ENCODE measurements around the gene GLOD5.

Gene GLOD5

DNA sequence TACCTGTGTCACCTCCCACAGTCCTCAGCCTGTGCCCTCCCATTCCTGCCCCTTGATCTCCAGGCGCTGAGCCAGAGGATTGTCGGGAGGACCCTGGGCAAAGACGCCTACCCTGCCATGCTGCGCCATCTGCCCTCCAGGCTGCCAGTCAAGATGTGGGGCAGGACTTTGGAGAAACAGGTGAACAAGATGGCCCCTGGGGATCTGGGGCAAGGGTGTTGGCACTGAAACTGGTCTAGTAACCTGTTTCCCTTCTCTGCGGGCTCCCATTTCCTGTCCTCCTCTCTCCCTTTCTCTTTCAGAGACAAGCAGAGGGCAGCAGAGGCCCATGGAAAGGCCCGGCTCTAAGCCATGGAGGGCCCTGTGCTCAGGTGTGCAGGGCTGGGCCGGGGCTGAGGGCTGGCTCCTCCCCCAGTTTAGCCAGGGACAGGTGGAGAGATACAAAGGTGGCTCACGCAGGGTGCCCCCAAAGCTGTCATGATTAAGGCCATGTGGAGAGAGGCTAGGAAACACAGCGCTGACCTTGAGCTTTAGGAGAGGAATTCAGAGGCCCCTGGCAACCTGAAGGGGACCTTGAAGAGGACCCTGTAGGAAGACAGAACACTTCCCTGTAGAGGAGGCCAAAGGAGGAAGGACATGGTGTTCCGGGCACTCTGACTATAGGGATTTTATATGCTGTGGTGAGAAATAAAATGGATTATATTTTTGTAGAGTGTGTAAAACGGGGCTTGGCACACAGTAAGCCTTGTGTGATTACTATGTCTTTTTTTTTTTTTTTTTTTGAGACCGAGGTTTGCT lies at the start of gene GLOD5:
TSS of gene GLOD5 (plus strand) at position 74 of the 798 bp plus-strand sequence. CDS start at position 118, 44 bp downstream.
- no peak for DNase-seq (ENCODE audit: low read depth in 2 of 2)

DNA sequence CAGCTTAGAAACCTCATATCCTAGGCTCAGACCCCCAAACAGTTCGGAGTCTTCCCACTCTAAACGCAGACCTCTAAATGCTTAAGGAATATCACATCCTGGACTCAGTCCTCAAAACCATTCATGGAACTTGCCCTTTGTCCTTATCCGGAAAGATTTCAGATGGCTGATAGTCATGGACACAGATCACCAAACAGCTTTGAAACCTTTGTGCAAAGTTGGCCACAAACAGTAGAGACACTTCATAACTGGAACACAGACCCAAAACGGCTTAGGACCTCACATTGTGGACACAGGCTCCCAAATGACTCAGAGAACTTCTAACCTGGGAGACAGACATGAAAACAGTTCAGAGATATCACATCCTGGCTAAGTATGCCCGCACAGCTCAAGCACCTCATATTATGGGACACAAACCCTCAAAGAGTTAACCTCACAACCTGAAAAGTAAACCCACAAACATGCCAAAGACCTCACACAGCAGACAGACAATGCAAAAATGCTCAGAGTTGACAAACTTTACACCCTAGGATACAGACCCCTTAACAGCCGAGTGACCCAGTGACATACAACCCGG lies 49.5 kb upstream of the GLOD5 start:
- no peak for DNase-seq (ENCODE audit: low read depth in 2 of 2)

DNA sequence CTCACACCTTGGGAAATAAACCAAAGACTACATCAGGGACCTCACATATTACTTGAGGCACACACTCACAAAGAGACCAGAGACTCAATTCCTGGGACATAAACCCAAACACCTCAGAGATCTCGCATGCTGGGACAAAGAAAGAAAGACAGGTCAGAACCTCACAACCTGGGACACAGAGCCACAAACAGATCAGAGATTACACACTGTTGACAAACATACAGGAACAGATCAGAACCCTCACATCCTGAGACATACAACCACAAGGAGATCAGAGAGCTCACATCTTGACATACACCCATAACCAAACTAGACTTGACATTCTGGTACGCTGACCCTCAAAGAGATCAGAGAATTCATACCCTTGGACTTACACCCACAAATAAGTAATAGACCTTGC lies 47.7 kb upstream of the GLOD5 start:
- DNase-seq (ENCODE audit: low read depth in 2 of 2): no peak

DNA sequence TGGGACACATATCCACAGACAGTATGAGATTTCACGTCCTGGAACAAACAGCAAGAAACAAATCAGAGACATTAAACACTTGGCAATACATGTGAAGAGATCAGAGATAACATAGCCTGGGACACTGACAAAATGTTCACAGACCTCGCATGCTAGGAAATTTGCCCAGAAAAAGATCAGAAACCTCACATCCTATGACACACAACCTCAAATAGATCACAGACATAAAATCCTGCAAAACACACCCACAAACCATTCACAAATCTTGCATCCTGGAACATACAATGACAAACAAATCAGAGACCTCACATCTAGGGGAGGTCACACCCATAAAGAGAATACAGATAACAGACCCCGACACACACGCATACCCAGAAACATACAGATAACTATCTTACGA lies 47.0 kb upstream of the GLOD5 start:
- DNase-seq (ENCODE audit: low read depth in 2 of 2): no peak

DNA sequence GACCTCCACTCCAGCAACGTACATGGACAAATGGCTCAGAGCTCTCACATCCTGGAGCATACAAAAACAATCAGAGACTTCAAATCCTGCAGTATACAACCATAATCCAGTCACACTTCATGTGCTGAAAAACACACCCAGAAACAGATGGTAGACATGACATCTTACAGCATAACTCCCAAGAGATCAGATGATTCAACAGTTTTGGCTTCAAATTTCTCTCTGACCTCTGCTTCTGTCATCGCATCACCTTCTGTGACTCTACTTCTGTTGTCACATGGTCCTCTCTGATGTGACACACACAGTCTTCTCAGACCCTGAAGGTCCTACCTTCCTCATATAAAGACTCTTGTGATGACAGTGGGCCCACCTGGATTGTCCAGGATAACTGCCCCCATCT lies 46.5 kb upstream of the GLOD5 start:
- no peak for DNase-seq (ENCODE audit: low read depth in 2 of 2)

DNA sequence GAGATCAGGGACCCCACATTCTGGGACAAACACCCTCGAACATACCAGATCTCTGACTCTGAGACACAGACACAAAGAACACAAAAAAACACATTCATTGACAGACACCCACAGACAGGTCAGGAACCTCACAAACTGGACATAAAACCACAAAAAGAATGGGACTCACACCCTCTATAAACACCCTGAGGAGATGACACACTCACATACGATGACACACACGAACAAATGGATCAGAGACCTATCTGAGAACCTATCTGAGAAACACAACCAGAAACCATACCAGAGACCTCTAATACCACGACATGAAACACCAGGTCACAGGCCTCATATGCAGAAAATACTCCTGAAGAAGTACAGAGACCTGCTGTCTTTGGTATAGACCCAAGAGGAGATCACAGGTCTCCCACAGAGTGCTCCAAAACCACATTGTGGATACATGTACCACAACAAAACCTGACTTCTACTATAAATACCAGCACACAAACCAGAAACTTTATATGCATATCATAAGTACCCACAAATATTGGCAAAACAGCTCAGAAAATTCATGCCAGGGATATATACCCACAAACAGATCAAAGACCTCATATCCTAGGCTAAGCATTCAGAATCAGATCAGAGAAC lies 45.6 kb upstream of the GLOD5 start:
- no peak for DNase-seq (ENCODE audit: low read depth in 2 of 2)

DNA sequence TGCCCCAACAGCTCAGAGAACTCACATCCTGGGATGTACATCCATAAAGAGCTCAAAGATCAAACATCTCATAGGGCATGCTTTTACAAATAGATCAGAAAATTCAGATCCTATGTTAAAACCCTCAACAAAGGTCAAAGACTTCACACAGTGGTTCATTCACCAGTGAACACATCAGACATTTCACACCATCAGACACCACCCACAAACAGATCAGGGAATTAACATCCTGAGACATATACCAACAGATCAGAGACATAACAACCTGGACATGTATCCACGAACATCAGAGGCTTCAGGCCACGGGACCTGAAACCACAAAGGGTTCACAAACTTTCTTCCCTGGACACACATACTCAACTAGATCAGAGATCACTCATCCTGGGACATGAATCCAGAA lies 41.6 kb upstream of the GLOD5 start:
- DNase-seq (ENCODE audit: low read depth in 2 of 2): no peak

DNA sequence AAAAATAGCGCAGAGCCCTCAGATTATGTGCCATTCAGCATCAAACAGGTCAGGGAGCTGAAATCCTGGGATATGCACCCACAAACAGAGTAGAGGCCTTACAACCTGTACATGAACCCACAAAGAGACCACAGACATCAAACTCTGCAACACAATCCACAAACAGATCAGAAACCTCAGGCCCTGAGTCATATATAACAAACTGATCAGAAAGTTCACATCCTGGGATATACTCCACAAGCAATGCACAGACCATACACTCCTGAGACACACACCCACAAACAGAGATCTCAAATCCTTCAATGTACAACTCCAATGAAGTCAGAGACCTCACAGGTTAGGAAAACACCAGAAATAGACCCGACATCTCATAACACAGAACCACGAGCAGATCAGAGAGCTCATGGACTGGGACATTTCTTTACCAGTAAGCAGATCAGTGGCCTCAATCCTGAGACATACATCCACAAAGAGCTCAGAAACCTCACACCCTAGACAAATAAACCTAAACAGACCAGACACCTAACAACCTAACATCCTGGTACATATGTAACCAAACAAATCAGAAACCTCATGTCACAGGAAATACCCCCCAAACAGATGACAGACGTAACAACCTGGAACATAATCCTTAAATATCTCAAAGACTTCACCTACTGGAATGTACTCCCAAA lies 40.8 kb upstream of the GLOD5 start:
- no peak for DNase-seq (ENCODE audit: low read depth in 2 of 2)

DNA sequence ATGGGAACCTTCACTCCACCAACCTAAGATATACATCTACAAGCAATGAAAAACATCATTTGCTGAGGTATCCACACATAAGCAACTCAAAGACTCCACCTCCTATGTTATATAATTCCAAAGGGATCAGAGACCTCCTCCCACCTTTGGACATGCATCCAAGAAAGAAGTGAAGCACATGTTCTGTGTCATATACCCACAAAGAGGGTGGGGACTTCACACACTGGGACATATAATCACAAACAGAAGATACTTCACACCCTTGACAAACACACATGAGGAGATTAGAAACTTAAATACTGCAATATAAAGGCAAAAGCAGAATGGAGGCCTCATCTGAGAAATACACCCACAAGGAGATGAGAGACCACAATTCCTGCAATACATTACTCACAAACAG lies 39.6 kb upstream of the GLOD5 start:
- DNase-seq (ENCODE audit: low read depth in 2 of 2): no peak

DNA sequence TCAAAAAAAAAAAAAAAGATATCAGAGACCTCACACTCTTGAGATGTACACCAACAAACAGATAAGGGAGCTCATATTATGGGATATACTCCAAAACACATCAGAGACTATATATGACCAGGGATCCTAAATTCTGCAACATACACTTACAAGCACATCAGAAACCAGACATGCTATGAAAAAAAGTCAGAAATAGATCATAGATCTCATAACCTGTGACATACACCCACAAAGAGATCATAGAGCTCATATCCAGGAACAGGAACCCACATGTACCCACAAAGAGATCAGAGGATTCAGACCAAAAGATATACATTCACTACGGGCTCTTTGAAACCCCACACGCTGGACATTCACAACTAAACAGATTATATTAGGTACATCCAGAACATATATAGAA lies 35.0 kb upstream of the GLOD5 start:
- DNase-seq (ENCODE audit: low read depth in 2 of 2): no peak

DNA sequence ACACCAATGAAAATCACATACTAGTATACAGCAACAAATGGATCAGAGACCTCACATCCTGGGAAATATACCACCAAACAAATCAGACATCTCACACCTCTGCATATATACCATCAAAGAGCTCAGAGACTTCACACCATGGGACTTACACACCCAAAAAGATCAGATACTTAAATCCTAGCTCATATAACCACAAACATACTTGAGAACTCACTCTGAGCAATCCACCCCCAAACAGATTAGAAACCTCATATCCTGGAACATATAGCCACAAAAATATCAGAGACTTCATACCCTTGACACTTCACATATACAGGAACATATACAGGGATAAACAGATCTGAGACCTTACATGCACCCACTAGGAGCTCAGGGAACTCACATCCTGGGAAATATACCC lies 32.9 kb upstream of the GLOD5 start:
- no peak for DNase-seq (ENCODE audit: low read depth in 2 of 2)

DNA sequence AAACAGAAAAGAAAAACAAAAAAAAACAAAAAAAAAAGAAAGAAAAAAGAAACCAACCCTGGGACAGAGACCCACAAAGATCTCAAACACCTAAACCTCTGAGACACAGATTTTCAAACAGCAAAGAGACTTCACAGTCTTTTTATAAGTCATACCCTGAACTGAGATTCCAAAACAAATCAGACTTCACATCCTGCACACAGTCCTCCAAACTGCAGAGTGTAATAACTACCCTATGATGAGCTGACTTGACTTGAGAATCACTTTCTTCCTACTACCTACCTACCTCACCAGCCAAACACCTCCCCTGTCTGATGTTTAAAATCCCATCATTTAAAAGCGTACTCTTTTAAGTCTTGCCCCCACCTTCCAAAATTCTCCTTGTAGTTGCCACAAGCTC lies 25.2 kb upstream of the GLOD5 start:
- DNase-seq (ENCODE audit: low read depth in 2 of 2): no peak

DNA sequence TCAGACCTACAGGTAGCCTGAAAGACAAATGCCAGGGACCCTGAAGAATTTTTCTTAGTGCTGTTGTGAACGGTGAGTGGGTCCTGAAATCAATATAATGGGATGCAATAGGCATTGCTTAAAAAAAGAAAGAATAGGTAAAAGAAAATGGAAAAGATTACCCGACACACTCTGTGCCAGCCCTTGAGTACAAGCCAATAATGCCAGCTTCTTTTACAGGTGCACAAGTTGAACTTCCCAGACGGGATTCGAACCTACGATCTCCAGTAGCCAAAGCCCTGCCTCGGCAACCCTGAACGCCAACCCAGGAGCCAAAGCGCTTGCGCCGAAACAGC lies 24.7 kb upstream of the GLOD5 start:
- no peak for DNase-seq (ENCODE audit: low read depth in 2 of 2)

DNA sequence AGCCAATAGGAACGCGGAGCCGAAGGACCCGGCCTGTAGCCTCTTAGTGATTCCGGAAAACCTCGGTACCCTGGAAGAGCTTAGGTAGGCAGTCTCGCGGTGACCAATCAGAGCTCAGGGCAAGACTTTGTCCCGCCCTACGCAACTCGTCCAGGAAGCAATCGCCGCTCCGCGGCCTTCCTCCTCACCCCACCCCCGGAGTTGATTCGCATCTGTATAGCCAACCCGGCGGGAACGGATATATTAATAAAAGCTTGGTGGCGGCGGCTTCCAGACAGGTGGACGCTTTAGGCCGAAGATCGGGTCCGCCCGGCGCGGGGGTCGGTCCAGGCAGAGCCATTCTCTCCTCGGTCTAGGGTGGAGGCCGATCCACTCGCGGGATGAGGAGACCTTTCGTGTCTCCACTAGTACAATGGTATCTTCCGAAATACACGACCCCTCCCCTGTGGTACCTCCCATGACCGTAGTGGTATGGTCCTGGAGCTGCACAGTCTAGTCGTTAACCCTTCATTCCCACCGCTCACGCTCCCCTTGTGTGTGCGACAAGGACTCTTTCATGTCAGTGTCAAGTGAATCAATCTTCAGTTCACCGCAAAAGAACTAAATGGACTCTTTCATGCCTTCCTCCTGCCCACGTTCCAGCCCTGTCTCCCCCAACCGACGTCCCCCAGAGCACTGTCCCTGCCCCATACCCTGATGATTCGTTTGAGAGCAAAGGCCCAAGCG lies 24.2 kb upstream of the GLOD5 start:
- DNase-seq (ENCODE audit: low read depth in 2 of 2): peak; percentile 68 to 72

DNA sequence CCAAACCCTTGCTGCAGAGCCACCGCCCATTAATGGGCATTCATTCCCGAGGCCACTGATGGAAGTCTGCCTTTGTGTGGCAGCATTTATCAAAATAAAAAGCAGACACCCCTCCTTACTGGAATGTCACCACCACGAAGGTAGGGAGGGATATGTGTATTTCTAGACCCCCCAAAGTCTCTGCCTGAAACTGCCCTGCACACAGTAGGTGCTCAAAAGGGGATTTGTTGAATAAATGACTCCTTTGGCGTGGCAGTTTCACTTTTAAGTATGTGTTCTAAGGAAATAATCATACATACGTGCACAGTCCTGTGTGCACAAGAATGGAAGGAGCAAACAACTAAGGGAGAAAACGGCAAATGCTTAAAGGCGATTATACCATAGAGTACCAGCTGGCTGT lies 23.6 kb upstream of the GLOD5 start:
- no peak for DNase-seq (ENCODE audit: low read depth in 2 of 2)

DNA sequence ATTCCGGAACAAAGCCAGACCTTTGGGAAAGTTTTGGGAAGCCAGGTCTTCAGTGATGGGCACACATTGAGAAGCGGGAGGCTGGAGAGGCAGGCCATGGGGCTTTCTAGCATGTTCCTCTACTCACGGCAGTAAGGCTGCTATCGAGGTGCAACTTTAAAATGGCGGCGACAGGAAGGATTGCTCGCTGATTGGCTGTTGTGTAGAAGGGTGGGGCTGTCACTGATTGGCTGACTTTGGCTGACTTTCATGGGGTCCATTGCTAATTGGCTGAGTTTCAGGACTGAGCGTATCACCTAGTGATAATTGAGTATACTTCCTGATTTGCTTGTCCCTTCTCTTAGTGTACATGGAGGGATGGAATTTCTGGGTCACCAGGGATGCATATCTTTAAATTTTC lies 19.7 kb upstream of the GLOD5 start:
- DNase-seq (ENCODE audit: low read depth in 2 of 2): no peak

DNA sequence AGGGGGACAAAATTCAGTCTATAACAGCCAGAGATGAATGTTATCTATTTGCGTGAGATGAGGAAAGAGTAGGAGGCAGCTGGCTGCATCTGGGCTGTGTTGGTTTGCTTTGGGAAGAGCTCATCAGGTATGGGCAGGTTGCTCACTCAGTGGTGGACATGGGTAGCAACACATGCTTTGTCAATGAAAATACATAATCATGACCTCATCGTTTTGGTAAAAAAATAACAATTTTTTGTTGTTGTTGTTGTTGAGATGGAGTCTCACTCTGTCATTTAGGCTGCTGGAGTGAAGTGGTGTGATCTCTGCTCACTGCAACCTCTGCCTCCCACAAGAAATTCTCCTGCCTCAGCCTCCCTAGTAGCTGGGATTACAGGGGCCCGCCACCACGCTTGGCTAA lies 16.3 kb upstream of the GLOD5 start:
- DNase-seq (ENCODE audit: low read depth in 2 of 2): no peak

DNA sequence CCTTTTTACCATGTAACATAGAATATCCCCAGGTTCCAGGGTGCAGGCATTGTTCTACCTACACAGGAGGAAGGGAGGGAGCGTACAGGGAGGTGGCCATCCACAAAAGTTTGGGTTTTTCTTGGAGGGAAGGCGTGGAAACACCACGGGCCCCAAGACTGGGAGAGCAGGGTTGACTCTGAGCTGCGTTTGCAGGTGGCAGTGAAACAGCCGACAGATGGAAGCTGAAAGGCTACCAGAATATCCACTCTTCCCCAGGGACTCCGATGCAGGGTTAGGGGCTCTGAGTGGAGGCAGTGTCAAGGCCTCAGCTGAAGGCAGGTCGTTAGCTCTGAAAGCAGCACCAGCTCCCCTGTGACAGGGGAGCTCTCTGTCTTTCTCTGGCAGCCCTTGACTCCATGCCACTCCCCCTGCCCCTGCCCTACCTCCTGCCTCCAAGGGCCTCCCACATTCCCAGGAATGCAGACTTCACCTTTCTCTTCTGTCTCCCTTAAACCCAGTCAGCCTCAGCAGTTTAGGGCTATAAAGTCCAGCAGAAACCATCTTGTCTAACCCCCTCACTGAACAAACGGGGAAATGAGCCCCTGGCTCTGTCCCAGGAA lies 14.0 kb upstream of the GLOD5 start:
- no peak for DNase-seq (ENCODE audit: low read depth in 2 of 2)

DNA sequence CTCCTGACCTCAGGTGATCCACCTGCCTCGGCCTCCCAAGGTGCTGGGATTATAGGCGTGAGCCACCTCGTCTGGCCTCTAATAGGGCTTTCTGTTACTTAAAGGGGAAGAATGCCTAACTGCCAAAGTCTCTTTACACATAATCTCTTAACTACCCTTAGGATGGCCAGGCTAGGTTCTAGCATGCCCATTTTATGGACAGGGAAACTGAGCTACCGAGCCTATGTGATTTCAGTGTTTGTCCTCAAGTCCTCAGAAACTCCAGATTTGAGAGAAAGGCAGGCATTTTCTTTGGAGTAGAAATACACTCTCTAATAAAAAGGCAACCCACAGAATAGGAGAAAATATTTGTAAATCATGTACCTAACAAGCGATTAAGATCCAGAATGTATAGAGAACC lies 12.4 kb upstream of the GLOD5 start:
- DNase-seq (ENCODE audit: low read depth in 2 of 2): no peak

DNA sequence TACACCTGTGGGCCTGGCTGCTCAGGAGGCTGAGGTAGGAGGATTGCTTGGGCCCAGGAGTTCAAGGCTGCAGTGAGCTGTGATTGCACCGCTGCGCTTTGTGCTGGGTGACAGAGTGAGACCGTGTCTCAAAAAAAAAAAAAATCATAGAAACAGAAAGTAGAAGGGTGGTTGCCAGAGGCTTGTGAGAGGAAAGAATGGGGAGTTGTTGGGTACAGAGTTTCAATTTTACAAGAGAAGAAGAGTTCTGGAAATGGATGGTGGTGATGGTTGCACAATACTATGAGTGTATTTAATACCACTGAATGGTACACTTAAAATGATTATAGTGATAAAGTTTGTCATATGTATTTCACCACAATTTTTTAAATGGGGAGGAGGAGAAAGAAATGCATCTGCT lies 10.2 kb upstream of the GLOD5 start:
- no peak for DNase-seq (ENCODE audit: low read depth in 2 of 2)

DNA sequence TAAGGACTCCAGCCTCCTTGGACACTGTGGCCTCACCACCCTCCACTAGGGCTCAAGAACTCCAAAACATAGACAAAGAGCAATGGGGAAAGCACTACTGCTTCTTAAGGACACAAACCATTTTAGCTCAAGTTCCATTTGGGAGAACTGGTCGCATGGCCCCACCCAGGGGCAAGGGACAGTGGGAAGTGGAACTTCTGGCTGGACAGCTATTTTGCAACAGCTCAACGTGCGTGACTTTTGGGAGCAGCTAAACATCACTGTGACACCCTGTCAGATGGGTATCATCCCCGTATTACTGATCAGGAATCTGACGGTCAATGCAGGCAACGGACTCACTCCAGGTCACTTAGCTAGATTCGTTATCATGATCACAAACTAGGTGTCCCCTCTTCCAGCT lies 9.0 kb upstream of the GLOD5 start:
- no peak for DNase-seq (ENCODE audit: low read depth in 2 of 2)

DNA sequence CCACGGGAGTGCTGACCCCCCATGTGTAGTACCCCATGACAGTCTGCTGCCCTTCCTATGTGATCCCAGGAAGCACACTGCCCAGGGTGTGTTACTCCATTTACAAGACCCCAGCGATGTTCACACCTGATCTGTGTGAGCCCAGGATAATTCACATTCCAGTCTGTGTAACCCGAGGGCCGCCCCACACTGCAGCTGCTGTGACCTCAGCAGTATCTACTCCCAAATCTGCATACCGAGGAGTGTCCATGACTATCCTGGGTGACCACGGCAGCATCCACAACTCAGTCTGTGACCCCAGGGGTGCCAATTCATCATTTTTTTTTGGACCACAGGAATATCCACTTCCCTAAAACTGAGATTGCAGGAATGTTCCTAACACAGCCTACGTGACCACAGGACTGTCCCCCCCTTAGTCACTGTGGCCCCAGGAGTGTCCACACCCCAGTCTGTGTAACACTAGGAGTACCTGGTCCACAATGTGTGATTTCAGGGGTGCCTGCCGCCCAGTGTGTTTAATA lies 7.8 kb upstream of the GLOD5 start:
- DNase-seq (ENCODE audit: low read depth in 2 of 2): no peak

Measured in activated CD4-positive, alpha-beta T cell treated with anti-CD3 and anti-CD28 coated beads for 24 hours (primary cell).